ENCODE measurements around the gene GRIN2C.

Gene GRIN2C

DNA sequence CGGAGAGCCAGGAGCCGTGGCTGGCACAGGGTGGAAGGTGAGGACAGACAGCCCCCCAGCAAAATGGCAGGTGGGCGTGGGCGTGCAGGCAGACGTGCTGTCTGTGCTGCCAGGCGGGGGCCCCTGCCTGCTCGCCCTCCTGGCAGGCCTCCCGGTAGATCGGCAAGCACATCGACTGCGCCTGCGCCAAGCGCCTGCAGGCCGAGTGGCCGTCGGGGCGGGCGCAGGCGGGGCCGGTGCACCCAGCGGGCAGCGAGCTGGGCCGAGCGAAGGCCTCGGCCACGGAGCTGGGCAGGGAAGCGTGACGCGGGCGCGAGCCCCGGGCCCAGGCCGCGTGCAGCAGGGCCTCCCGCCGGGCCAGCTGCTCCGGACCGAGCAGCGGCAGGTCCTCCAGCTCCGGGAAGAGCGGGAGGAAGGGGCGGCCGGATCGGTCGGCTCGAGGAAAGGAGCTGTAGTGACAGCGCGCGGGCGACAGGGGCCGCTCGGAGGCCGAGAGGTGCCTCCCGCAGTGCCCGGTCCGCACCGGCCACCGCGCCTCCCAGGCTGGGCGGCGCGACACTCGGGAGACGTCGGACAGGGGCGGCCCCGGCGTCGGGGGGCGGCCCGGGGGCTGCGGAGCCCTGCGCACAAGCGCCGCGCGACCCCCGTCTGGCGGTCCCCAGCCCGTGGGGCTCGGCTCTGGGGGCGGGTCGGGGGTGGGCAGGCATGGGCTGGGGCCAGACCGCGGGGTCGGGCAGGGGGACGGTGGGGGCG, 16.9 kb downstream of the GRIN2C start:
- peak; percentile 32 for DNase-seq

DNA sequence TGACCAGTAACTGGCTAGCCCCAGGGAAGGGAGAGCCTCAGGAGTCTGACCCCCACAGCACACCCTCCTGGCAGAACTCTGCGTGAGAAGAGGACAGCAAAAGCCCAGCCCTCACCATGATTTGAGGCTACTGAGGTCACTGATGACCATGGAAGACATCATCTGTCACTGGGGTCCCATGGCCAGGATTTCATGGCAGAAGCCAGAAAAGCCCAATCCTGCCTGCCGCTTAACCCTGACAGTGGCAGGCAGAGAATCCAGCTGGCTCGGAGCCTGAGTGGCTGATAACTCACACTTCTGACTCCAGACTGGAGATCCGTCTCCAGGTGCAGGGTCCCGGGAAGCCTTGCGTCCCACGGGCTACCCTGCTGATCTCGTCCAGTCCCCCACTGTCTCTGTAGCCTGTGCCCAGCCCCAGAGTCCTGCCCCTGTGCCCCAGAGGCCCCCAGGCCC, 17.5 kb downstream of the GRIN2C start:
- DNase-seq = no peak

DNA sequence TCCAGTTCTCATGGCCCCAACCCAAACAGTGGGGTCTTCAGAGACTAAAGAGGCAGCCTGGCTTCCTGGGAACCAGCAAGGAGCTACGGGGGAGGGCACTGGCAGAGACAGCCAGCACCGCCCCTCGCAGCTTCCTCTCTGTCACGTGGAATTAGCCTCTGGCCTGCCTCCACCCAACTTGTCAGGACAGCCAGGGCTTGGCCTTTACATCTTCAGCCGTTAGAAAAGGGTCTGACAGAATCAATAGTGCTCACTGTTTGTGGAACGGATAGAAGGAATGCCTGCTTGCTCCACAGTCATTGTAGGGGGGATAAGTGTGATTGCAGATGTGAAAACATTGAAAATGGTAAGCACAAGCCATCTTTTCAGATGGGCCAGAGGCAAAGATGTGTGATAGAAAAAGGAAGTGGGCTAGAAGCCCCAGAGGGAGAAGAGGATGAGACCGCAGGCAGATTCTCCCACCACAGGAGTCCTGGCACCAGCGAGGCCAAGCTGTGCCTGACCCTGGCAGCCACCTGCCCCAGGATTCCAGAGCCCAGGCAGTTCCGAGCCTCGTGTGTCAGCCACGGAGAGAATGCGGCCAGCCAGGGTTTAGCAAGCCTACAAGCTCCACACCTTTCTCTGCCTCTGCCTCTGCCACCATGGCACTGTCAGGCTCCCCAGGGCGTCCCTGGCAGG, 18.6 kb downstream of the GRIN2C start:
- DNase-seq = no peak

DNA sequence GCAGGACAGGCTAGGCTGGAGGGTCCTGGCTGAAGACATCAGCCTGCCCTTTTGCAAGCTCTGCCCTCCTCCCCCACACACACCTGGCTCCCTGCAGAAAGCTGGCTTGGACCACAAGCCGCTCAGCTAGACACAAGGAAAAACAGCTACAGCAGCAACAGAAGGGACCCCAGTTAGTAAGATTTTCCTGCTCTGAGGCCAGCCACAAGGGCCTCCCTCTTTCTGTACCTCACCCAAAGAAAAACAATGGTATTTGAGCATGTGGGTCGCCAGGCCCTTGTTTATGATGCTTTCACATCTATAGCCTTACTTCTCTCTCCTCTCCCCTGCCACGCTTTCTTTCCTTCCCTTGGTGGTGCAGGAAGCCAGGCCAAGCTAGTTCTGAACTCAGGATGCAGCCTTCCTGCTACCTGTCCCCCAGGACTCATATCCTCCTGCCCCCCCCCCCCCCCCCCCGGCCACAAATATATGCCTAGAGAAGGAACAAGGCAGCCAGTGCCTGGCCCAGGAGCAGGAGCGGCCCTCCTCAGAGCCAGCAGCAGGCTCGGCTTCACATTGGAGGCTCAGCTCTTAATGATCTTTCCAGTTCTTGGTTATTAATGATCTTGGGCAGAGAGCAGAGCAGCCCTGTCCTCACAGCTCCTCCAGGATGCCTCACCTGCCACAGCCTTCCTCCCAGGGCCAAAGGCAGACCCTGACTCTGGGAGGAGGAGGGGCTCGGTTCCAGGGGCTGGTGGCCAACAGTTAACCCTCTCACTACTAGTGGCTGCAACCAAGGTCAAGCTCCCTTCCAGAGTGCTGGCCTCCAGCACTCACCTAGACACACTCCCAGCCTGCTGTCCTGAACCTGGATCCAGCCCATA, 19.5 kb downstream of the GRIN2C start:
- no peak for DNase-seq

DNA sequence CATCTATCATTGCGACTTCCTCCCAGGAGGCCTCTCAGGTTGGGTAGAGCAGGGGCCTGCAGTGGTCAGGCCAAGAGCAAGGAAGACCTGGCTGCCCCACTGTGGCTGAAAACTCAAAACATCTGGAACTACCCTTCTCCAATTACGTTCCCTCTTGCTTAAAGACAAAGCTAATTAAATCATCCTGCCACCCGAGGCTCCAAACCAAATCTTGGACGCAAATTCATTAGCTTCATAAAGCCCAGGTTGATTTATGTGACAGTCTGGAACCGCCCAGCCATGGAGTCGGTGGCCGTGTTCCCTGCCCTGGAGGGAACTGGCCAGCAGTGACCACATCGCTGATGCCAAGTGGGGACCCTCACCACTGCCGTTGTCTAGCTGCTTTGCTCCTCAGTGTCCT, 21.4 kb downstream of the GRIN2C start:
- no peak for DNase-seq

DNA sequence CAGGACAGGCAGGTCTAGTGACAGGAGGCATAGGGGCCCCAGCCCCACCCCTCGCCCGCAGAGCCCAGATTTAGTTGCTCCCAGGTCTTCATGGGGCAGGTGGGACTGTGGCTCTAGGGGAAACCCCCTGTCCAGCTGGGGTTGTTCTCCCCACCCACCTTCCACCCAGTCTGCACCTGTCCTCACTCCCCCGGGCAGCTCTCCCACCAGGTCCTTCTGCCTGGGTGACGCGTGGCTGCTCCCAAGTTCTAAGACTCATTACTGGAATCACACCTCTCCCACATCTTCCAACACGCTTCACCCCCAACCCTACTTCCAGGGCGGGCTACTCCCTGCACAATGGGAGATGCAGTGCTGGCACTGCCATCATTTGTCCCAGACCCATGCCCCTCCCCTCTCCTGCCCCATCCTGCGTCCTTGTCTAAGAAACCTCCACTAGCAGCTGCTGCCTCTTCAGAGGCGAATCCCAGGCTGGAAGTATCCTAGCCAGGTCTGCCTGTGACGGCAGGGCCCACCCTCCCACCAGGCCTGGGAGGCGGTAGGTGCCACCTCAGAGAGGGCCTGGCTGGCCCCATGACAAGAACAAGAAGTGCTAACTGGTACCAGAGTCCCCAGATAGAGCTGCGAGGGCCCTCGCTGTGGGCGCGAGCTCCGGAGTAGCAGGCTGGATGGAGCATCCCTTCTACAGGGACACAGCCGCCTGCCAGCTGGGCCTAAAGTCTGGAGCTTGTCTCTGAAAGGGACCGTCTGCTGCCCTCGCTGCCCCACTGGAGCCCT, 22.8 kb downstream of the GRIN2C start:
- no peak for DNase-seq

DNA sequence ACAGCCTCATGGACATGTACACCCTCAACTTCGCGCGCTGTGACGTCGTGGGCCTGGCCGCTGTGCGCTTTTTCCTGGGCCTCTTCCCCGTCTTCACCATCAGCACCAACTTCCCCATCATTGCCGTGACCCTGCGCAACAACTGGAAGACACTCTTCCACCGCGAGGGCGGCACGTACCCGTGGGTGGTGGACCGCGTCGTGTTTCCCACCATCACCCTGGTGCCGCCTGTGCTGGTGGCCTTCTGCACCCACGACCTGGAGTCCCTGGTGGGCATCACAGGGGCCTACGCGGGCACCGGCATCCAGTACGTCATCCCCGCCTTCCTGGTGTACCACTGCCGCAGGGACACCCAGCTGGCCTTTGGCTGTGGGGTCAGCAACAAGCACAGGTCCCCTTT, 23.5 kb downstream of the GRIN2C start:
- DNase-seq = no peak

DNA sequence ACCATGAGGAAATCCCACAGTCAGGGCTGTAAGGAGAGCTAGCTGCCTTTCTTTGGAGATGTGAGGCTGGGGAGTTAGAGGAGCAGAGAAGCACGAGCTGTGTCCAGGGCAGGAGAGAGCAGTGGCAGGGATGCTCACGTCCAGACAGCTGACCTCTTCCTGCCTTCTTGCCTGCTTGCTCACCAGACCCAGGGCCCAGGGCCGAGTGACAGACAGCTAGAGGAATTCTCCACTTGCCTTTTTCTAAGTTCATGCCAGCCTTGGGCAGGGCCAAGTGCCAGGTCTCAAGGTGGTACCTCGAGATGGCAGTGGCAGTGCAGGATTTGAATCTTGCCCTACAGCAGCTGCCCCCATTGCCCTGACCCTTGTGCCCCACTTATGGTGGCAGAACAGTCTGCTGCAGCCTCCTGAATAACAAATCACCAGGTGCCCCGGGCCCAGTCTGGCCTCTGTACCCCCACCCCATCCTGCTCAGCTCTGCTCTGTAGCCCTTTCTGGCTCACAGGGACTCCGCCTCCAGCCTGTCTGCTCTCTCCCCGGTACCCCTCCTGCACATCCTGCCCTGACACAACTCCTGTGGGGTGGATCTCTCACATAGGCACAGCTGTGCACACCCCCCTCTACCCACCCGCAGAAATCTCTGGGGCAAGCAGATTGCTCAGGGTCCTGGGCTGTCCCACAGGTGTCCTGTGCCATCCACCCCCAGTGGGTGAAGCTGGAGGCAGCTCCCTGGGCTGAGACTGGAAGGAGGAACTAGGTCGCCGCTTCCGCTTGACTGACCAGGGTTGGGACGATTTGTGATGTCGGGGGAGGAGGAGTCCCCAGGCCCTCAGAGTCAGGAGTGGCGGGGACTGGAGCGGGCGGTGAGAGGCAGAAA, 25.9 kb downstream of the GRIN2C start:
- no peak for DNase-seq

DNA sequence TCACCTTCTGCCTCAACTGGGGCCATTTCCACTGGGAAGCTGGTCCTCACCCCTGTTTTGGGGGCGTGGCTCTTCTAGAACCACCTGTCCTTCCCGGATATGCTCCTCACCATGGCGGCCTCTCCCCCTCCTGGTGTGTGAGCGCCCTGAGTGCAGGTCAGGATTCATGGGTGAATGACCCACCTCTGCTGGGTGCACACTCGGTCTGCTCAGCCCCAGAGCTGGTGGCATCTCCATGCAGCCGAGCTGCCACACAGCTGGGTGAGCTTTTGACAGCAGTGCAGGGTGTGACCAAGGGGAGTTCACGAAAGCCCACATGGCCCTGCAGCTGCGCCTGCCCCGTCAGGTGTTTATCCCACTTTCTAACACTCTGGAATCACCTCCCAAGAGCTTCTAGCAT, 27.3 kb downstream of the GRIN2C start:
- DNase-seq = no peak

DNA sequence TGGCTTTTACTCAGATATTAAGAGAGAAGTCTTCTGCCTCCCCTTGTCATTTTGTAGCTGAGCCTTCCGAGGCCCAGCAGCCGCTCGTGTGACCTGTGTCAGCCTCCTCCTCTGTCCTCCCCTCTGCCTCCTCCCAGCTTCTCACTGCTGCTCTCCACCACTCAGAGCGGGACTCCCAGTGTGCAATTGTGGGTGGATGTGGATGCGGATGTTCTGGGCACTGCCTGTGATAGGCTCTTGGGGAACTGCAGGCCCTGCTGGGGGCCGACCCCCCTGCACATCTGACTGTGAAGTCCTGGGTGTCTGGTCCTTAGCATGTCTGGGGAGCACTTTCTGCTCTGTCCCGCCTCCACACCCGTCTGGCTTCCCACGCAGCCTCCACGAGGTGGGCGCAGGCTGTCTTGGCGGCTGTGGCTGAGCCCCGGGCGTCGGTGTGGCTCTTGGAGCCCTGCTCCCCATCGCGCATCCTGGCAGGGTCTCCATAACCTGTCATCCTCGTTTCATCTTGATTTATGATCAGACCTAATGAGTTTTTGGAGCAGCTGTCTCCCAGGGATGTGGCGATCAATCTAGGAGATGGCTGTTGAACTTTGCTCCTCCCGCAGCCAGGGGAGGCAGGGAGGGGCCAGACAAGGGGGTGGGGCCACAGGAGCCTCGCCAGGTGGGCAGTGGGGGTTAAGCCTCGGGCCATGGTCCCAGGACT, 28.1 kb downstream of the GRIN2C start:
- no peak for DNase-seq

DNA sequence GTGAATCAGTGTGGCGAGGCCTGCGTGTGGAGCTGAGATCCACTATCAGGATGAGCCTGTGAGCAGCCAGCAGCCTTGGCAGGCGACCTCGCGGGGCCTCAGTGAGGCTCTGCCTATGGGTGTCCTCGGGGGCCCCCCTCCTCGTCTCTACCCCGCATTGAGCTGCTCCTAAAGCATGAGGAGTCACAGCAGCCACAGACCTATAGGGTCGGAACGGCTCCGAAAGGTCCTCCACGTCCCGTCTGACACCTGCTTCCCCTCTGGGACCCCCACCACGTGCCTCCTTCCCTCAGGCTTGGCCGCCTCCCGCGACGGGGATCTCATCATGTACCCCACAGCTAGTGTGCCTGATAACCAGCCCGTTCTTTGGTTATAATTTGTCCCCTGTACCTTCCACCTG, 28.8 kb downstream of the GRIN2C start:
- DNase-seq = no peak

DNA sequence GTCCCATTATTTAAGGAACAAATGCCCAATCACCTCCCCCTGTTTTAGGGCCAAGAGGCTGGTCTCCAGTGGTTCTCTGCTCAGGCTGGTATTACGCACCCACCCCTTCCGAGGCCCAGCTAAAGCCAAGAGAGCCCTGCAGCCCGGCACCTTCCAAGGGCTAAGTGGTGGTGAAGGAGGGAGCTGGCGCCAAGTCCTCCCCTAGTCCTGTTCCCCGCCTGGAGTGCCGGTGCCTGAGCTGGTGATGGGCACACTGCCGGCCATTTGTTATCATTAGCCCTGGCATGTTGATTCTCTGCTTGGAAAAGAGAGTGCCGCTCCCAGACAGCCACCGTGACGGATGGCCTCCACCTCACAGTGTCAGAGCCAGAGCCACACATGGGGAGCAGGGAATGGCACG, 31.9 kb downstream of the GRIN2C start:
- DNase-seq = no peak

DNA sequence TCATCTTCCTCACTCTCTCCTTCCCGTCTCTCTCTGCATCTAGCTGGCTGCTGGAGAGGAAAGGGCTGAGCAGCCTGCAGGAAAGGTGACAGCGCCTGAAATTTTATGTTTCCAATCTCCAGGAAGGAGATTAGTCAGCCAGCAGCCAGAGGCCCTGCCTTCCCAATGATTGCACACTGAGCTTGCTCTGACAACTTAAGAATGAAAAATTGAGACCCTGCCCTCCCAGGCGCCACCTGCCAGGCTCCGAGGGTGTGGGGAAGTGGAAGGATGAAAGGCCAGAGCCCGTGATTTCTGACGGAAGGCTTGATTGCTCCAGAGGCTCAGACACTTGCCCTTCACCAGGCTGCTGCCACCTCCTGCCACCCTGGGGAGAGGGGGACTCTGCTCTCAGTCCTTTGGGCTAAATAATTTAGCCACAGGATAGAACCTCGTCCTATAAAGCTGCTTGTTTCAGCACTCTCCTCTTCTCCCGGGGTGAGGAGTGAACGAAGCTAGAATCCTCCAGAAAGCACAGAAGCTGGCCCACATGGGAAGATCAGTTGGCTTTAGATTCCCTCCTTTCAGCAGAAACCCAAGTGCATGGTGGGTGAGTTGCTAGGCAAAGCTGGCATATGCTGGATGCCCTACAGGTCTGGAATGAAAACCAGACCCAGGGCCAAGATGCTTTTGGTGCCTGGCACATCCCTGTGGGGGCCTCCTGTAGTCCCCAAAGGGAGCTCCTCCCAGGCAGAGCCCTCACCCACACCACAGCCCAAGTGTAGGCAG, 33.5 kb downstream of the GRIN2C start:
- DNase-seq = no peak

DNA sequence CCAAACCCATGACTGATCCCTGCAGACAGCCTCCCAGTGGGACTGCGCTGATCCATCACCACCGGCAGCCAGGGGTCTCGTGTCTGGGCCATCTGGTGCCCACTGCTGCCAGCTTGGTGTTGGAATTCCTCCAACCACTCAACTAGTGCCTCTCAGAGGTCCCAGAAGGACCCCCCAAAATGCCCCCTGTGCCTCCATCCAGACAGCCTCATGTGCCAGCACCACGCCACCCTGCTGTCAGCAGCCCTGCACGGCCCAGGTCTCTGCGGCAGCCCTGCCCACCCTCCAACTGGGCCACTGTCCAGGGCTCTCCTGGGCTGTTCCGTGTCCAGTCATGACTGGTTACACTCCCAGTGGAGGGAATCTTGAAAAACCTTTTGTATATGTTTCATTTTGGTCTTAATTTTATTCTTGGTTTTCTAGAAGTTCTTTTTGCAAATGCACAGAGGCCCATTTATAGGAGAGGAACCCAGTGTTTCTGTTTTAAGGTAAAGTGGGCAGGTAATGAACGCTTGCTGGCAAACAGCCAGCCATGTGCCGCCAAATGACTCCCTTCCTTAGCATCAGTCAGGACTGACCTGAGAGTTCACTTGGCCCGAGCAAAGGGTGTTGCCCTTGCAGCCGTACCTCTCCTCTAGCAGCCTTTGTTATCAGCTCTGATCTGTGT, 34.6 kb downstream of the GRIN2C start:
- DNase-seq = no peak

DNA sequence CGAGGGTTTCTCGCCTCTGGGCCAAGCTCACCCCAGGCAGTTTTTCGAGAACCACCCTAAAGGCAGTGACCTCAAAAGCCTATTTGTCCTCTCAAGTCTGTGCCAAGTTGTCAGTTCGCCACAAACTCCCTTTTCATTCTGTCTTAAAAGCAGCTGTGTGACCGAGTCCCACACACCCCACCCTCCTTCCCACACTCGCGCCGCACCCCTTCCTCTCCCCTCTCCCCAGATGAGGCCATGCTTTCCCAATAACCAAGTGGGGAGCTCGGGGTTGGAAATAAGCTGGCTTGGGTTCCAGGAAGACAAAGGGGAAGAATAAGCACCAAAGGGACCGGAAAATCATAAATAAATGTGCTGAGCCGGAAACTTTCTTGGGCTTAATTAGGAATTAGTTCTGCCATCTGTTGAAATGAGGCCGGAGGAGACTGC, 36.7 kb downstream of the GRIN2C start:
- no peak for DNase-seq

DNA sequence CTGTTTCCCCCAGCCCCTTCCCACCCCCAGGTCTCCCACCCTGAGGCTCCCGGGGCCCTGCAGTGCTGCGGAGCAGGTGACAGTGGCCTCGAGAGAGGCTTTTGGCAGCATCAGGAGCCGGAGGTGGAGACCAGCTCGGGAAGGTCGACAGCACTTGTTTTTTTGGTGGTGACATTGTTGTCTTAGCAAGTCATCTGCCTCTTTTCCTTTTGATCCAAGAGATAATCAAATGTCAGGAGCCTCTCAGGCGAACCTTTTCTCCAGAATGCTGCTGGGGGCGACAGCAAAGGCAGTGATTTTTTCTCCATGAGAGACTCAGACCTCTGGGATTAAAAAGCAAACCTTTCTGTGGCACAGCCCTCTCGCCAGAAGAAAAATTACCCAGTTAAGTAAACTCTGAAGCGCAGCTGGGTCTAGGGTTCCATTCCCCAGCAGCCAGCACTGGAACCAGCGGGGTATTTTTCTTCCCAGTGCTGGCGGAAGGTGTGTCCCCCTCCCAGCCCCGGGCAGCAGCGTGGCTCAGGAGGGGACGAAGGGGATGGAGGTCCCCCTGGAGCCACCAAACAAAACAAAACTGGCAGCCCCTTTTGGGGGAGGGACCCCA, 37.2 kb downstream of the GRIN2C start:
- no peak for DNase-seq

DNA sequence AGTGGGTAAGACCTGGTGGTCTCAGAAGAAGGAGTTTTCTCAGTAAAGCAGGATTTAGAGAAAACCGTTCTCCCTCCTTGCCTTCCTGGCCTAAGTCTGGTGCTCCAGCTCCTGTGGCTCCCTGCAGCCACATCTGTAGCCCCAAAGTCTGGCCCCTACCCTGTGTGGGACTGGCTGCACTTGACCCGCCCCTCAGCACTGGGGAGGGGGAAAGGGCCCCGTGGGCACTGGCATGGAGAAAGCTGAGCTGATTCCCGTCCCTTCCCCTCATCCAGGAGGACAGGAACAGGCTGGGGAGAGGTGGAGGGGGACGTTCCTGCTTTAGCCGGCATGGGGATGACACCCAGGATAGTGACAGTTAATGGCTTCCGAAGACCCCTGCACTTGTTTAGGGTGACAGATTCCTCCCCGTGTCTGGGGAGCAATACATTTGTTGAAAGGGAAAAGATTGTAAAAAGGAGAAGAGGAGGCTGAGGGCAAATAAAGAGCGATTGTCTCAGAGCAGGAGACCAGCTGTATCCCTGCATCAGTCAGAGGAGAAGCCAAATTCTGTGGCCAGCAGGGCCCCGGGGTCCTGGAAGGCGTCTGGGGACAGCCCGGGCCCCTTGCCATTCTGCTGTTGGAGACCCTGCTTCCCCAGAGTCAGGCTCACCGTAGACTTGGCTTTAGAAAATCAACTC, 37.9 kb downstream of the GRIN2C start:
- no peak for DNase-seq

DNA sequence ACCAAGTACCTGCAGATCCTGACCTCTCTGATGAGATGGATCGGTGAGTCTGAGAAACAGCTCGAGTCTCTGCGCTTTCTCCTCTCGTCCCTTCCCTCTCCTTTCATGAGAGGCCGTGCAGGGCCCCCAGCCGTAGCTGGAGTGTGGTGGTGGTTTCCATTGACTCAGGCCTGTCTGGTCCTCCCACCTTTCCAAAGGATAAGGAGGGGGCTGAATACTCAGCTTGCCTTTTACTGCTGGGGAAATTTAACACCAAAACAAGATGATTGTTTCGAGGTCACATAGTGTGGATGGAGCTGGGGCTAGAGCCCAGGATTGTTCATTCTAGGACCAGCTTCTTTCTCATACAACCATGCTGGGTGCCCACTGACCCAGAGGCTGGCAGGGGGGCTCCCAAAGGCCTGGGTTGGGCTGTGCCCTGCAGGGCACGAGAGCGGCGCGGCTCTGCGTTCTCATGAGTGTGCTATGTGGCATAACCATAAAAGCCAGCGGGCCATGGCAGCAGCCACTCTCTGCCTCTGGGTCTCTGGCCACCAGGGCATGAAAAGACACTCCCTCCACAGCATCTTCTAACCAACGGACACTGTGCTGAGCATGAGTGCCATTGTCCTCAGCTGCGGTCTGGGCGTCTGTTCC, 39.8 kb downstream of the GRIN2C start:
- DNase-seq = no peak
